Measurements from ENCODE around the gene GTF2H4. TPM values are rescaled to one million over a fixed set of nuclear protein-coding genes. Genes with fewer than 3 reads are reported as not detected.

Gene GTF2H4
- total RNA-seq, 1 experiment from 2014 or later: 33.9 TPM

DNA sequence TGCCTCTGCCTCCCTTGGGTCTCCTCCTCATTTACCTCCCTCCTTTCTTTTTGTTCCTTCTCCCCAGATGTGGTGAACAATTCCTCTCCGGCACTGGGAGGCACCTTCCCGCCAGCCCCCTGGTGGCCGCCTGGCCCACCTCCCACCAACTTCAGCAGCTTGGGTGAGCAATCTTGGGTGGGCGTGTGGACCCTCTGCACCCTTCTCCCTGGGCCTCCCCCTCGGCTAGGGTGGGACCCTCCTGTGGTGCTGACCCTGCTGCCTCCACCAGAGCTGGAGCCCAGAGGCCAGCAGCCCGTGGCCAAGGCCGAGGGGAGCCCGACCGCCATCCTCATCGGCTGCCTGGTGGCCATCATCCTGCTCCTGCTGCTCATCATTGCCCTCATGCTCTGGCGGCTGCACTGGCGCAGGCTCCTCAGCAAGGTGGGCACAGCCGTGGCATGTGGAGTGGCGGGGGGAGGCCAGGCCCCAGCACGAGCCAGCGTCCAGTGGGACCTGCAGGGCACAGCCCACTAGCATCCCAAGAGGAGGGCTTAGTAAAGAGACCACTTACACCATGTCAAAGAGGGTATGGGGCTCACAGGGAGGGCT is 14.9 kb upstream of the GTF2H4 start:
- no peaks in the 10 kb centered on the region for H3K27me3 Mint-ChIP-seq (ENCODE audit: insufficient read depth, unreplicated experiment)
- intact Hi-C loops (cut with micrococcal nuclease): no loop called here
- peaks cover 25% of the 10 kb centered on the region for H3K4me1 Mint-ChIP-seq (ENCODE audit: insufficient read depth, unreplicated experiment)
- no peak for DNase-seq (ENCODE audit: unreplicated experiment)
- H3K36me3 Mint-ChIP-seq (ENCODE audit: insufficient read depth, unreplicated experiment): peaks cover 87% of the 10 kb centered on the region
- CTCF ChIA-PET: interaction anchor here (1.0 kb wide), 1 partner anchor 194 kb away, joined by 3 read pairs; no protein-coding TSS in a partner anchor
- no peak overlapping the region for H3K27ac Mint-ChIP-seq (ENCODE audit: low read depth, unreplicated experiment)
- POLR2A ChIA-PET: interaction anchor here (0.6 kb wide), 1 partner anchor 170 kb away, joined by 4 read pairs; no protein-coding TSS in a partner anchor
- H3K4me3 Mint-ChIP-seq (ENCODE audit: unreplicated experiment): no peak overlapping the region
- no TSS peak for BruUV-seq (replicated peaks)
- TF ChIP-seq, protein P1, sequence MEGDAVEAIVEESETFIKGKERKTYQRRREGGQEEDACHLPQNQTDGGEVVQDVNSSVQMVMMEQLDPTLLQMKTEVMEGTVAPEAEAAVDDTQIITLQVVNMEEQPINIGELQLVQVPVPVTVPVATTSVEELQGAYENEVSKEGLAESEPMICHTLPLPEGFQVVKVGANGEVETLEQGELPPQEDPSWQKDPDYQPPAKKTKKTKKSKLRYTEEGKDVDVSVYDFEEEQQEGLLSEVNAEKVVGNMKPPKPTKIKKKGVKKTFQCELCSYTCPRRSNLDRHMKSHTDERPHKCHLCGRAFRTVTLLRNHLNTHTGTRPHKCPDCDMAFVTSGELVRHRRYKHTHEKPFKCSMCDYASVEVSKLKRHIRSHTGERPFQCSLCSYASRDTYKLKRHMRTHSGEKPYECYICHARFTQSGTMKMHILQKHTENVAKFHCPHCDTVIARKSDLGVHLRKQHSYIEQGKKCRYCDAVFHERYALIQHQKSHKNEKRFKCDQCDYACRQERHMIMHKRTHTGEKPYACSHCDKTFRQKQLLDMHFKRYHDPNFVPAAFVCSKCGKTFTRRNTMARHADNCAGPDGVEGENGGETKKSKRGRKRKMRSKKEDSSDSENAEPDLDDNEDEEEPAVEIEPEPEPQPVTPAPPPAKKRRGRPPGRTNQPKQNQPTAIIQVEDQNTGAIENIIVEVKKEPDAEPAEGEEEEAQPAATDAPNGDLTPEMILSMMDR (IDR thresholded peaks at IDR 0.05; ENCODE audit: unreplicated experiment): no peak
- no peaks in the 10 kb centered on the region for H3K9me3 Mint-ChIP-seq (ENCODE audit: unreplicated experiment)

DNA sequence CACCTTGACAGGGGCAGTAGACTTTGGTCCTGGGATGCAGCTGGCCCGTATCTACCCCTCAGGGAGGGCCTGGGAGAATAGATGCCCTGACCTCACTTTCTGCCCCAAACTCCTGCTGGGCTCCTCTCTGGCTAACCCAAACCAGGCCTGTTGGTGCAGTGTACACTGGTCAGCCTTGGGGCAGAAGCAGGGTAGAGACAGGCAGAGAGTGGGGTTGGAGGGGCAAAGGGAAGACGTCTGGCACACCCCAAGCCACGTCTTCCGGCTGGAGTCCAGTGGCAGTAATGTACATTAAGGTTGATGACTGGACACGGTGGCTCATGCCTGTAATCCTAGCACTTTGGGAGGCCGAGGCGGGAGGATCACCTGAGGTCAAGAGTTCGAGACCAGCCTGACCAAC is 14.3 kb upstream of the GTF2H4 start:
- intact Hi-C loops (cut with micrococcal nuclease): no loop called here
- POLR2A ChIA-PET: interaction anchor here (0.6 to 1.1 kb wide), 2 partner anchors 21 to 171 kb away, joined by 4 to 6 read pairs; partner anchors contain the start of gene VARS2
- Mint-ChIP-seq H3K4me1 (ENCODE audit: insufficient read depth, unreplicated experiment) (peaks cover 19% of the 10 kb centered on the region), H3K27me3 (ENCODE audit: insufficient read depth, unreplicated experiment) (no peaks in the 10 kb centered on the region), H3K4me3 (ENCODE audit: unreplicated experiment) (no peak overlapping the region), H3K27ac (ENCODE audit: low read depth, unreplicated experiment) (no peak overlapping the region), H3K36me3 (ENCODE audit: insufficient read depth, unreplicated experiment) (peaks cover 87% of the 10 kb centered on the region), H3K9me3 (ENCODE audit: unreplicated experiment) (no peaks in the 10 kb centered on the region)
- DNase-seq (ENCODE audit: unreplicated experiment): no peak
- BruUV-seq (replicated peaks): no TSS peak
- CTCF ChIA-PET: no interaction called here
- TF ChIP-seq, protein P1 (IDR thresholded peaks at IDR 0.05; ENCODE audit: unreplicated experiment): no peak

DNA sequence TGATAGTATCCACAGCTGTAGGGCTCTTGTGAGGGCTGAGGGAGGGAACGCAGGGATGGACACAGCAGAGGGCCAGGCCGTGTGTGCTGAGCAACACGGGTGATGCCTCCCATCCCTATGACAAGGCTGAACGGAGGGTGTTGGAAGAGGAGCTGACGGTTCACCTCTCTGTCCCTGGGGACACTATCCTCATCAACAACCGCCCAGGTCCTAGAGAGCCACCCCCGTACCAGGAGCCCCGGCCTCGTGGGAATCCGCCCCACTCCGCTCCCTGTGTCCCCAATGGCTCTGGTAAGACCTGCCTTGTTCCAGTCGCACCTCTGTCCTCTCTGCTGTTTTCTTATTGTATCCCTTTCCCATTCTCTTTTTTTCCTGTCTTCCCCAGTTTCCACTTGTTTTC is 13.6 kb upstream of the GTF2H4 start:
- Mint-ChIP-seq H3K4me1 (ENCODE audit: insufficient read depth, unreplicated experiment) (peaks cover 19% of the 10 kb centered on the region), H3K36me3 (ENCODE audit: insufficient read depth, unreplicated experiment) (peaks cover 82% of the 10 kb centered on the region), H3K4me3 (ENCODE audit: unreplicated experiment) (no peak overlapping the region), H3K27me3 (ENCODE audit: insufficient read depth, unreplicated experiment) (no peaks in the 10 kb centered on the region), H3K27ac (ENCODE audit: low read depth, unreplicated experiment) (peak overlapping the region; percentile 37), H3K9me3 (ENCODE audit: unreplicated experiment) (no peaks in the 10 kb centered on the region)
- intact Hi-C loops (cut with micrococcal nuclease): no loop called here
- POLR2A ChIA-PET: interaction anchor here (1.1 kb wide), 1 partner anchor 20 kb away, joined by 6 read pairs; the partner anchor contains the start of gene VARS2
- BruUV-seq (replicated peaks): no TSS peak
- CTCF ChIA-PET: interaction anchor here (0.6 kb wide), 1 partner anchor 12 kb away, joined by 7 read pairs; no protein-coding TSS in a partner anchor
- TF ChIP-seq, protein P1 (IDR thresholded peaks at IDR 0.05; ENCODE audit: unreplicated experiment): no peak
- no peak for DNase-seq (ENCODE audit: unreplicated experiment)

DNA sequence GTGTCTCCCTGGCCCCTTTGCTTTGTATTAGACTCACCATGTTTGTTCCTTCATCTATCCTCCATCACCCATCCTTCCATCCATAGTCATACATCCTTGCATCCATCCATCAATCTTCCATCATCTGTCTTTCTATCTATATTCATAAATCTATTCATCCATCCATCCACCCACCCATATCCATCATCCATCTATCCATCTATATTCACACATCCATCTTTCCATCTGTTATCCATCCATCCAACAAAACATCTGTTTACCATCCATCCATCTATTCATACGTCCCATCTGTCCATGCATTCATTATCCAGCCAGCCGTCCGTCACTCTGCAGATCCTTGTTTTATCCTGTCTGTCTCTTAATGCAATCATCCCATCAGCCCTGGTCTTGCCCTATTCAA is 13.1 kb upstream of the GTF2H4 start:
- H3K4me1 Mint-ChIP-seq (ENCODE audit: insufficient read depth, unreplicated experiment): peaks cover 13% of the 10 kb centered on the region
- TF ChIP-seq, protein P1 (IDR thresholded peaks at IDR 0.05; ENCODE audit: unreplicated experiment): no peak
- POLR2A ChIA-PET: interaction anchor here (1.8 kb wide), 2 partner anchors 8 to 11 kb away, joined by 6 read pairs; partner anchors contain the start of gene DDR1
- DNase-seq (ENCODE audit: unreplicated experiment): no peak
- peaks cover 77% of the 10 kb centered on the region for H3K36me3 Mint-ChIP-seq (ENCODE audit: insufficient read depth, unreplicated experiment)
- intact Hi-C loops (cut with micrococcal nuclease): no loop called here
- H3K4me3 Mint-ChIP-seq (ENCODE audit: unreplicated experiment): no peak overlapping the region
- no TSS peak for BruUV-seq (replicated peaks)
- CTCF ChIA-PET: interaction anchor here (1.8 kb wide), 1 partner anchor 175 kb away, joined by 8 read pairs; no protein-coding TSS in a partner anchor
- no peaks in the 10 kb centered on the region for H3K27me3 Mint-ChIP-seq (ENCODE audit: insufficient read depth, unreplicated experiment)
- H3K9me3 Mint-ChIP-seq (ENCODE audit: unreplicated experiment): no peaks in the 10 kb centered on the region
- peak overlapping the region; percentile 37 for H3K27ac Mint-ChIP-seq (ENCODE audit: low read depth, unreplicated experiment)

Measured in MCF 10A (cell line).